DOHH2 (cell line): ENCODE results near the gene TLE1.

Source experiments
- H3F3A ChIP-seq: fragments of 200-600 bp; sonication (generic), shearing (Covaris generic); 2 replicates; pipeline ENCODE4 v1.6.0; 2016; ENCODE audit warnings: antibody characterized with exemption, mild to moderate bottlenecking; ENCODE audit not compliant: control insufficient read depth, insufficient read depth
- H3K27ac ChIP-seq: fragments of 200-600 bp; sonication (generic); 2 replicates; pipeline ENCODE4 v1.5.1; 2014; ENCODE audit warnings: low read depth, mild to moderate bottlenecking, low read length, moderate library complexity
- H3K27me3 ChIP-seq: fragments of 200-600 bp; sonication (generic); 2 replicates; pipeline ENCODE4 v1.6.1; 2014; ENCODE audit warnings: mild to moderate bottlenecking, low read length, mixed read lengths; ENCODE audit not compliant: control insufficient read depth
- H3K36me3 ChIP-seq: fragments of 200-600 bp; sonication (generic); 2 replicates; pipeline ENCODE4 v1.6.1; 2014; ENCODE audit warnings: mild to moderate bottlenecking, low read length, moderate library complexity, mixed read lengths; ENCODE audit not compliant: control insufficient read depth
- H3K4me1 ChIP-seq: fragments of 200-600 bp; sonication (generic); 2 replicates; pipeline ENCODE4 v1.6.1; 2014; ENCODE audit warnings: mild to moderate bottlenecking, low read length, mixed read lengths; ENCODE audit not compliant: control insufficient read depth
- H3K4me2 ChIP-seq: fragments of 200-600 bp; sonication (generic); 2 replicates; pipeline ENCODE4 v1.6.0; 2014; ENCODE audit warnings: mild to moderate bottlenecking, low read length, moderate library complexity
- H3K4me3 ChIP-seq: fragments of 200-600 bp; sonication (generic); 2 replicates; pipeline ENCODE4 v1.5.1; 2014; ENCODE audit warnings: mild to moderate bottlenecking, low read length, mixed read lengths
- H3K79me2 ChIP-seq: fragments of 200-600 bp; sonication (generic); 2 replicates; pipeline ENCODE4 v1.6.1; 2014; ENCODE audit warnings: mild to moderate bottlenecking, low read length, mixed read lengths; ENCODE audit not compliant: control insufficient read depth
- H3K9me2 ChIP-seq: fragments of 200-600 bp; sonication (generic); replicated peaks from 2 replicates; pipeline ENCODE4 v1.6.1; 2014; ENCODE audit warnings: mild to moderate bottlenecking, low read length, mixed read lengths; ENCODE audit not compliant: control insufficient read depth
- H3K9me3 ChIP-seq: fragments of 200-600 bp; sonication (generic); 2 replicates; pipeline ENCODE4 v1.6.1; 2014; ENCODE audit warnings: antibody characterized with exemption, low read length, mixed read lengths; ENCODE audit not compliant: control insufficient read depth, insufficient read depth
- H4K20me1 ChIP-seq: fragments of 200-600 bp; sonication (generic); 2 replicates; pipeline ENCODE4 v1.6.0; 2014; ENCODE audit warnings: low read depth, mild to moderate bottlenecking, antibody characterized with exemption, low read length, moderate library complexity; ENCODE audit not compliant: control insufficient read depth, insufficient read depth
- EZH2phosphoT487 ChIP-seq: fragments of 200-600 bp; sonication (generic); IDR thresholded peaks from 2 replicates; pipeline ENCODE4 v1.6.1; 2017; ENCODE audit warnings: borderline replicate concordance, mild to moderate bottlenecking, antibody characterized with exemption, low read length, moderate library complexity, mixed read lengths
- TF ChIP-seq, protein P1 (sequence below): fragments of 200-600 bp; sonication (generic); IDR thresholded peaks from one replicate; pipeline ENCODE4 v1.5.1; 2014; ENCODE audit warnings: antibody characterized with exemption, mild to moderate bottlenecking, low read depth, low read length; ENCODE audit not compliant: poor library complexity, severe bottlenecking

TLE1 gene

DNA sequence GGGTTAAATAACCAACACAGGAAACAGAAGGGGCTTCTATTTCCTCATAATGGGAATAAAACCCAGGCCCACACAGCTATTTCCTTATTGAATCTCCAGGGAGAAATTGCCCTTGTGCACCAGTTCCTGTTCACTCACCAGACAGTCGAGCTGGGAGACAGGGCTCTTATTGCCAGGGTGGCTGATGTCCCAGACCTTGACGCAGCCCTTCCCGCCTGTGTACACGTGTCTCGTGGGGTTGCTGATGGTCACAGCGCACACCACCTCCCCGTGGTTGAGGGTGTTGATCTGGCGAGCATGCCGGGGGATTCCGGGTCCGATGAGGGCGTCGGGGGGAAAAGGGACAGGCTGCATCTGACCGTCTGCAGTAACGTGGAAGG, 96.5 kb downstream of the TLE1 start:
- Histone ChIP-seq H3K9me2 (no peaks in the 10 kb centered on the region), H3F3A (no peaks in the 10 kb centered on the region), H3K4me2 (no peak overlapping the region), H4K20me1 (no peaks in the 10 kb centered on the region), H3K27me3 (no peaks in the 10 kb centered on the region), H3K27ac (no peak overlapping the region), H3K79me2 (no peaks in the 10 kb centered on the region), H3K4me1 (no peaks in the 10 kb centered on the region), H3K36me3 (no peaks in the 10 kb centered on the region), H3K9me3 (no peaks in the 10 kb centered on the region; the same call in 1 of the 2 replicates), H3K4me3 (no peak overlapping the region)
- TF ChIP-seq, protein P1, sequence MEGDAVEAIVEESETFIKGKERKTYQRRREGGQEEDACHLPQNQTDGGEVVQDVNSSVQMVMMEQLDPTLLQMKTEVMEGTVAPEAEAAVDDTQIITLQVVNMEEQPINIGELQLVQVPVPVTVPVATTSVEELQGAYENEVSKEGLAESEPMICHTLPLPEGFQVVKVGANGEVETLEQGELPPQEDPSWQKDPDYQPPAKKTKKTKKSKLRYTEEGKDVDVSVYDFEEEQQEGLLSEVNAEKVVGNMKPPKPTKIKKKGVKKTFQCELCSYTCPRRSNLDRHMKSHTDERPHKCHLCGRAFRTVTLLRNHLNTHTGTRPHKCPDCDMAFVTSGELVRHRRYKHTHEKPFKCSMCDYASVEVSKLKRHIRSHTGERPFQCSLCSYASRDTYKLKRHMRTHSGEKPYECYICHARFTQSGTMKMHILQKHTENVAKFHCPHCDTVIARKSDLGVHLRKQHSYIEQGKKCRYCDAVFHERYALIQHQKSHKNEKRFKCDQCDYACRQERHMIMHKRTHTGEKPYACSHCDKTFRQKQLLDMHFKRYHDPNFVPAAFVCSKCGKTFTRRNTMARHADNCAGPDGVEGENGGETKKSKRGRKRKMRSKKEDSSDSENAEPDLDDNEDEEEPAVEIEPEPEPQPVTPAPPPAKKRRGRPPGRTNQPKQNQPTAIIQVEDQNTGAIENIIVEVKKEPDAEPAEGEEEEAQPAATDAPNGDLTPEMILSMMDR: no peak
- no peak for TF ChIP-seq EZH2phosphoT487

DNA sequence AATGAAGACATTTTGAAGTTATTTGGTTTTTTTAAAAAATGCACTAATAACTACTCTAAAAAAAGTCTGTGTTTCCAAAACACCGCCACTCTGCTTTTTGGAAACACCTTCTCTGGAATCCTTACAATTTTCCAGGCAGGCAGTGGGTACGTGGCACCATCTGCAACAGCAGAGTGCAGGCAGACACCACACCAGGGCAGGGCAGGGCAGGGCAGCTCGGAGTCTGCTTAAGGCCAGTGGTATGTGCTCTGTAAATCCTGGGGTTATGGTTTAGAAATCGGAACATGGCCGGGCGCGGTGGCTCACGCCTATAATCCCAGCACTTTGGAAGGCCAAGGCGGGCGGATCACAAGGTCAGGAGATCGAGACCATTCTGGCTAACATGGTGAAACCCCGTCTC, 97.6 kb downstream of the TLE1 start:
- Histone ChIP-seq H3F3A (no peaks in the 10 kb centered on the region), H3K4me3 (no peak overlapping the region), H3K9me3 (no peaks in the 10 kb centered on the region; the same call in 1 of the 2 replicates), H3K36me3 (no peaks in the 10 kb centered on the region), H3K4me2 (no peak overlapping the region), H3K27ac (no peak overlapping the region), H3K9me2 (no peaks in the 10 kb centered on the region), H3K4me1 (no peaks in the 10 kb centered on the region), H4K20me1 (no peaks in the 10 kb centered on the region), H3K27me3 (no peaks in the 10 kb centered on the region), H3K79me2 (no peaks in the 10 kb centered on the region)
- TF ChIP-seq EZH2phosphoT487: no peak
- TF ChIP-seq, protein P1: no peak

DNA sequence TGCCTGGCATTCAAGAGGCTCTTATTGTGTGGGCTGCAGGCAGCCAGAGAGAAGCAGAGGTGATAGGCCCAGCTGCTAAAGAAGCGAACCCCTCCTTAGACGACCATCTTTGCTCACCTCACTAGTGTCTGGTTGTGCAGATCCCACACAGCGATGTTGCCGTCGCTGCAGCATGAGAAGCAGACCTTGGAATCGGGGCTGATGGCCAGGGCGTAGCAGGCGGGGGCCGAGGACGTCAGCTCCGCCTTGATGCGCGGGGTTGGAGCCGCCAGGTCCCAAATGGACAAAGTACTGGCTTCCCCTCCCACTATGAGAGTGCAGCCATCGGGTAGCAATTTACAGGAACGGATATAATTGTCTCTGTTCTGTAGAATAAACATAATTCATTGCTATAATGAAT, 98.7 kb downstream of the TLE1 start:
- H3K9me2 ChIP-seq: no peaks in the 10 kb centered on the region
- no peaks in the 10 kb centered on the region; the same call in 1 of the 2 replicates for H3K9me3 ChIP-seq
- H4K20me1 ChIP-seq: no peaks in the 10 kb centered on the region
- H3F3A ChIP-seq: no peaks in the 10 kb centered on the region
- no peaks in the 10 kb centered on the region for H3K27me3 ChIP-seq
- H3K4me2 ChIP-seq: no peak overlapping the region
- no peaks in the 10 kb centered on the region for H3K79me2 ChIP-seq
- no peak overlapping the region for H3K4me3 ChIP-seq
- TF ChIP-seq, protein P1: no peak
- no peak for TF ChIP-seq EZH2phosphoT487
- H3K4me1 ChIP-seq: no peaks in the 10 kb centered on the region
- H3K27ac ChIP-seq: no peak overlapping the region
- no peaks in the 10 kb centered on the region for H3K36me3 ChIP-seq

DNA sequence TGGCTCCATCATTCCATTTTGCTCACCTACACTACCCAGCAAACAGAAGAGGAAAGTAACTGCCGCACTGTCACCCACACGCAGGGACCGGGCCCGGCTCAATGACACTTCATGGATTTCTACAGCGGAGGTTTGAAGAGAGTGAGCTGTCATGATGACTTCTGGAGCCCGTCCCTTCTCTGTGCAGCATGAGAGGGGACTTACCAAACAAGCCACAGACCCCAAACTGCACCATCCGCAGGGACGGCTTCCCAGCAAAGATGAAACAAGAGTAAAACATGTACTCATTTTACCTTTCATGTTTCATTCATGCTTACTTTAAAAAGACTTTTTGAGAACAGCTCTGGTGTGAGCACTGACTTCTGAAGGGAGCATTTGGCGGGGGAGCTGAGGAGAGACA, 99.5 kb downstream of the TLE1 start:
- Histone ChIP-seq H3K9me2 (no peaks in the 10 kb centered on the region), H3K27ac (no peak overlapping the region), H3K9me3 (no peaks in the 10 kb centered on the region; the same call in 1 of the 2 replicates), H3K4me2 (no peak overlapping the region), H3K4me1 (no peaks in the 10 kb centered on the region), H3K4me3 (no peak overlapping the region), H3F3A (no peaks in the 10 kb centered on the region), H3K36me3 (no peaks in the 10 kb centered on the region), H3K79me2 (no peaks in the 10 kb centered on the region), H3K27me3 (no peaks in the 10 kb centered on the region), H4K20me1 (no peaks in the 10 kb centered on the region)
- no peak for TF ChIP-seq EZH2phosphoT487
- TF ChIP-seq, protein P1: no peak
